Neuronal stem cell (in vitro differentiated cells): Measurements from ENCODE around the gene MYO16.

Experiments used
- DNase-seq: peaks from one replicate; pipeline ENCODE4 v3.0.0-alpha.2; 2013; ENCODE audit warnings: low spot score
- H2AFZ ChIP-seq: one replicate; pipeline ENCODE4 v1.6.1; 2013; ENCODE audit warnings: mild to moderate bottlenecking, low read length, inconsistent platforms
- H2AK5ac ChIP-seq: 2 replicates; pipeline ENCODE4 v1.6.1; 2013; ENCODE audit warnings: low read depth, mild to moderate bottlenecking, inconsistent platforms, low read length, moderate library complexity, mixed read lengths
- H2BK120ac ChIP-seq: 2 replicates; pipeline ENCODE4 v1.6.1; 2013; ENCODE audit warnings: low read depth, mild to moderate bottlenecking, inconsistent platforms, low read length, moderate library complexity, mixed read lengths
- H2BK12ac ChIP-seq: one replicate; pipeline ENCODE4 v1.6.1; 2013; ENCODE audit warnings: low read length, inconsistent platforms
- H2BK15ac ChIP-seq: 2 replicates; pipeline ENCODE4 v1.6.1; 2013; ENCODE audit warnings: mild to moderate bottlenecking, low read length, inconsistent platforms, mixed read lengths
- H2BK5ac ChIP-seq: one replicate; pipeline ENCODE4 v1.6.1; 2013; ENCODE audit warnings: inconsistent platforms, mild to moderate bottlenecking, low read length, moderate library complexity
- H3K14ac ChIP-seq: one replicate; pipeline ENCODE4 v1.6.1; 2013; ENCODE audit warnings: low read length, inconsistent platforms
- H3K18ac ChIP-seq: 2 replicates; pipeline ENCODE4 v1.6.1; 2013; ENCODE audit warnings: low read length, inconsistent platforms
- H3K23ac ChIP-seq: 2 replicates; pipeline ENCODE4 v1.6.1; 2013; ENCODE audit warnings: low read depth, mild to moderate bottlenecking, mixed read lengths, low read length, inconsistent platforms; ENCODE audit not compliant: poor library complexity
- H3K27ac ChIP-seq: replicated peaks from 3 replicates; pipeline ENCODE4 v1.5.1; 2013; ENCODE audit warnings: low read length, inconsistent platforms
- H3K27me3 ChIP-seq, 3 experiments: 2 replicates each; pipeline ENCODE4 v1.6.1; 2013; ENCODE audit warnings: low read length in 3 of 3, mild to moderate bottlenecking in 2 of 3, inconsistent platforms in 1 of 3, low read depth in 1 of 3, mixed read lengths in 1 of 3, moderate library complexity in 1 of 3; ENCODE audit not compliant: control insufficient read depth in 3 of 3, insufficient read depth in 3 of 3
- H3K36me3 ChIP-seq, 2 donors: replicated peaks in 1 of 2; 2 replicates each; pipeline ENCODE4 v1.6.1; 2013; ENCODE audit warnings: low read length in 2 of 2; ENCODE audit not compliant: control insufficient read depth in 2 of 2, insufficient read depth in 2 of 2
- H3K4ac ChIP-seq: 2 replicates; pipeline ENCODE4 v1.6.1; 2013; ENCODE audit warnings: inconsistent platforms, mild to moderate bottlenecking, low read length, moderate library complexity
- H3K4me1 ChIP-seq, 2 donors: 1 replicate in 1 of 2; 2 replicates in 1 of 2; pipeline ENCODE4 v1.6.1; 2013; ENCODE audit warnings: low read length in 2 of 2, low read depth in 1 of 2; ENCODE audit not compliant: control insufficient read depth in 2 of 2, insufficient read depth in 1 of 2
- H3K4me2 ChIP-seq: one replicate; pipeline ENCODE4 v1.6.1; 2013; ENCODE audit warnings: mild to moderate bottlenecking, low read length, inconsistent platforms; ENCODE audit not compliant: insufficient read depth, poor library complexity, severe bottlenecking
- H3K4me3 ChIP-seq, 2 donors: 2 replicates each; pipeline ENCODE4 v1.5.1; 2013; ENCODE audit warnings: low read length in 2 of 2, mild to moderate bottlenecking in 2 of 2, inconsistent platforms in 1 of 2, moderate library complexity in 1 of 2
- H3K79me1 ChIP-seq: one replicate; pipeline ENCODE4 v1.6.1; 2013; ENCODE audit warnings: low read depth, mild to moderate bottlenecking, inconsistent platforms, low read length, moderate library complexity
- H3K9ac ChIP-seq: one replicate; pipeline ENCODE4 v1.6.1; 2013; ENCODE audit warnings: mild to moderate bottlenecking, low read depth, low read length, inconsistent platforms; ENCODE audit not compliant: poor library complexity
- H3K9me3 ChIP-seq, 2 donors: replicated peaks in 1 of 2; 2 replicates each; pipeline versions ENCODE3 to v1.6.1; 2013; ENCODE audit warnings: low read length in 2 of 2, mild to moderate bottlenecking in 2 of 2, inconsistent platforms in 1 of 2, low read depth in 1 of 2, mixed read lengths in 1 of 2, moderate library complexity in 1 of 2; ENCODE audit not compliant: control insufficient read depth in 2 of 2, insufficient read depth in 1 of 2
- H4K8ac ChIP-seq: one replicate; pipeline ENCODE4 v1.6.1; 2013; ENCODE audit warnings: low read depth, mild to moderate bottlenecking, inconsistent platforms, low read length, moderate library complexity
- H4K91ac ChIP-seq: one replicate; pipeline ENCODE4 v1.6.1; 2013; ENCODE audit warnings: low read length, low read depth, mild to moderate bottlenecking, inconsistent platforms; ENCODE audit not compliant: poor library complexity
- WGBS, 2 donors: extraction: QIAGEN DNeasy Blood & Tissue Kit; methylation state at CpG; one replicate each; pipeline ENCODE4 v1.1.7; 2013; ENCODE audit warnings: missing lambda C conversion rate in 2 of 2, mixed read lengths in 1 of 2; ENCODE audit not compliant: insufficient read length in 2 of 2, insufficient replicate concordance in 1 of 2; ENCODE audit errors: extremely low coverage in 2 of 2; 5-methylcytosine and 5-hydroxymethylcytosine counted together

The MYO16 gene

GRCh38 chr13:108747843-108748242 lies 118.4 kb downstream of the MYO16 start:
- no CpG with 5 or more reads among the region's 1 CpG for WGBS, 2 donors
- Histone ChIP-seq H3K23ac (no peak overlapping the region), H4K8ac (no peak overlapping the region), H3K4me1 (peaks cover 2 to 6% of the 10 kb centered on the region in 2 donors), H2BK12ac (no peak overlapping the region), H3K14ac (no peak overlapping the region), H2BK5ac (no peak overlapping the region), H4K91ac (no peak overlapping the region), H2BK15ac (no peak overlapping the region), H3K79me1 (no peaks in the 10 kb centered on the region), H3K27ac (no peak overlapping the region), H3K4ac (no peak overlapping the region), H3K4me3 (no peak overlapping the region), H3K27me3 (no peaks in the 10 kb centered on the region), H3K9me3 (no peaks in the 10 kb centered on the region), H2AK5ac (no peak overlapping the region), H3K36me3 (no peaks in the 10 kb centered on the region), H3K9ac (no peak overlapping the region), H3K18ac (no peak overlapping the region), H2BK120ac (no peak overlapping the region), H2AFZ (no peak overlapping the region), H3K4me2 (no peak overlapping the region)
- no peak for DNase-seq

GRCh38 chr13:108752276-108752675 lies 122.9 kb downstream of the MYO16 start:
- Histone ChIP-seq H3K23ac (no peak overlapping the region), H3K9ac (no peak overlapping the region), H3K4me2 (no peak overlapping the region), H3K4me3 (no peak overlapping the region), H3K4ac (no peak overlapping the region), H3K9me3 (no peaks in the 10 kb centered on the region), H3K79me1 (no peaks in the 10 kb centered on the region), H3K27me3 (no peaks in the 10 kb centered on the region), H2BK15ac (no peak overlapping the region), H3K14ac (no peak overlapping the region), H2BK12ac (no peak overlapping the region), H3K4me1 (peaks cover 0 to 3% of the 10 kb centered on the region in 2 donors), H2AK5ac (no peak overlapping the region), H2BK120ac (no peak overlapping the region), H2BK5ac (no peak overlapping the region), H3K36me3 (no peaks in the 10 kb centered on the region), H3K18ac (no peak overlapping the region), H4K91ac (no peak overlapping the region), H2AFZ (no peak overlapping the region), H4K8ac (no peak overlapping the region), H3K27ac (no peak overlapping the region)
- no peak for DNase-seq
- WGBS, 2 donors, result no CpG with 5 or more reads among the region's 4 CpGs

GRCh38 chr13:108755083-108755482 lies 125.7 kb downstream of the MYO16 start:
- Histone ChIP-seq H3K4me2 (no peak overlapping the region), H3K4me3 (no peak overlapping the region), H4K91ac (no peak overlapping the region), H2BK5ac (no peak overlapping the region), H2AK5ac (no peak overlapping the region), H3K4ac (no peak overlapping the region), H2BK15ac (no peak overlapping the region), H3K14ac (no peak overlapping the region), H3K18ac (no peak overlapping the region), H3K23ac (no peak overlapping the region), H3K9ac (no peak overlapping the region), H2AFZ (no peak overlapping the region), H3K27ac (no peak overlapping the region), H3K27me3 (no peaks in the 10 kb centered on the region), H3K79me1 (no peaks in the 10 kb centered on the region), H2BK120ac (no peak overlapping the region), H3K4me1 (no peaks in the 10 kb centered on the region), H4K8ac (no peak overlapping the region), H2BK12ac (no peak overlapping the region), H3K9me3 (no peaks in the 10 kb centered on the region), H3K36me3 (no peaks in the 10 kb centered on the region)
- no peak for DNase-seq

DNA sequence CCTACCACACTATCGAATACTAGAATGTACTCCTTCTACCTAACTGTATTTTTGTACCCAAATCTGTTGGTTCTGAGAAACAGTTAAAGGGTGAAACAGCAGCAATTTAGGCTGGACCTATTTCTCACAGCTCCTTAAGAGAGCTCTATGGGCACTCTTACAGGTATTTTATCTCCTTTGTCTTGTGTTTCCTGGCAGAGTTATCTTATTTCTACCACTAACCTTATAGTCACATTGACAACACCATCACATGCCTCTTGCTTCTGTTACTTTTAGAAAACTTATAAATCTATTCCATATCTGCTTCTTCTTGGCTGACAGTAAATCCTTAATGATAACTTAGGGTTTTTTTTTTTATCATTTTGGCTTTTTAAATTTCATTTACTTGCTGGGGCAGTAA lies 130.7 kb downstream of the MYO16 start:
- Histone ChIP-seq H2BK5ac (no peak overlapping the region), H2AFZ (no peak overlapping the region), H3K27me3 (no peaks in the 10 kb centered on the region), H3K18ac (no peak overlapping the region), H3K27ac (no peak overlapping the region), H3K9ac (no peak overlapping the region), H4K8ac (no peak overlapping the region), H3K4me2 (no peak overlapping the region), H2BK120ac (no peak overlapping the region), H2BK12ac (no peak overlapping the region), H3K4ac (no peak overlapping the region), H3K4me3 (no peak overlapping the region), H3K79me1 (no peaks in the 10 kb centered on the region), H3K14ac (no peak overlapping the region), H3K23ac (no peak overlapping the region), H4K91ac (no peak overlapping the region), H3K9me3 (no peaks in the 10 kb centered on the region), H3K36me3 (no peaks in the 10 kb centered on the region), H3K4me1 (no peaks in the 10 kb centered on the region), H2AK5ac (no peak overlapping the region), H2BK15ac (no peak overlapping the region)
- no CpG with 5 or more reads among the region's 1 CpG for WGBS, 2 donors
- DNase-seq, result no peak
